Limb (tissue), 2 donors: ENCODE measurements around the gene MEX3D.
A peak's percentile ranks its signal among the peaks of the same experiment; 100 is the strongest.

Source experiments
- DNase-seq, 2 donors: peaks; one replicate each; pipeline ENCODE4 v3.0.0-alpha.2; 2016; ENCODE audit errors: extremely low spot score in 2 of 2

The MEX3D gene

GRCh38 chr19:1593501-1593772 lies 25.3 kb upstream of the MEX3D start:
- DNase-seq, result peak in 1 of 2 donors; percentile 36

DNA sequence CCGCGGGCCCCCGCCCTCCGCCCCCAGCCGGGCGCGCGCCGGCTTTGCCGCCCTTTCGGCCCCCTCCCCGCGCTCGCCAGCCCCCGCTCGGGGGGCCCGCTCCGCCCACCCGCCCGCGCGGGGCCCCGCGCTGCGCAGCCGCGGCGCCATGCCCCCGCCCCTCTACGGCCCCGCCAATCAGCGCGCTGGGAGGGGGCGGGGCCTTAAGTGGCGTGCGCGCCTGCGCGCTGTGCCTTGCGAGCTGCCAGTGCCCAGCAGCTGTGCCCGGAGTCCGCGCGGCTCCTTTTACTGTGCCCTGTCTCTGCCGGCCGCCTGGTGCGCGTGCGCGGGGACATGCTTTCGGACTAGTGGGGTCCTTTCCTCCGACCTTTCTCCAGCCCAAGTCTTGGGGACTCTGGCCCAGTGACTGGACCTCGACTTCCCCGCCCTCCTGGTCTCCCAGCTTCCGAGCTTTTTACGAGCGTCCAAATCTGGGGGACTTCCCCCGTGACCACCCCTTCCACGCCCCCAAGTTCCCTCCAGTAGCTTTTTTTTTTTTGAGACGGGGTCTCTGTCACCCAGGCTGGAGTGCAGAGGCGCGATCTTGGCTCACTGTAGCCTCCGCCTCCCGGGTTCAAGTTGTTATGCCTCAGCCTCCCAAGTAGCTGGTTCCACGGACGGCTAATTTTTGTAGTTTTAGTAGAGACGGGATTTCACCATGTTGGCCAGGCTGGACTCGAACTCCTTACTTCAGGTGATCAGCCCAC lies 24.8 kb upstream of the MEX3D start, which contains the start of gene MBD3:
Gene MBD3 (minus strand): TSS at position 111 of the 746 bp plus-strand sequence. CDS start 234 bp downstream, outside the sequence.
- DNase-seq, result peak; percentile 93 to 95

DNA sequence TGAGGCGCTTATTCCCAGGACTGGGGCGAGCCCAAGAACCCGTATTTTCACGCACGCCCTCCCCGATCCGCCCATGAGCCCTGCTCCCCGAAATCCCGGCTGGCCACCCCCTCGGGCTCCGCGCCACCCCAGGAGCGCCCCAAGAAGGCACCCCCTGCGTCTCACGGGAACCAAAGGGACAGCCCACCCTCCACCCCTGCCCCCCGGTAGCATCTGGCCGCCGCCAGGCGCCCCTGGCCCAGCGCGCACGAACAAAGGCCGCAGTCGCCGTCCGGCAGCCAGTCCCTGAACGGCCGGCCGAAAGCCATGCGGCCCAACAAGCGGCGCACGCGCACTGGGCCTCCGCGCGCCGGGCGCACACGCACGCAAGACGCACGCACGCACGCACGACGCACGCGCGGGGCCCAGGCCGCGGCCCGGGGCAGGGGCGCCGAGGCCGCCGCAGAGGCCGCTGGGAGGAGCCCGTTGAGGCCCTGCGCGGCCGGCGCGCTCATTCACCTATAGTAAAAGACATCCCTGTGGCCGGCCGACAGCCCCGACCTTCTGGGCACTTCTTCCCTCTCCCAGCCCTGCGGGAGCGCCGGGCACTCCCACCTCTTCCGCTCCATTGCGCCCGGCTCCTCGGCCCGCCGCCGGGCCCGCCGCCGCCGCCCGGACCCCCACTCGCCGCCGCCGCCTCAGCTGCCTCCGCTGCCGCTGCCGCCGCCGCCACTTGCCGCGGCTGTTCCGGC lies 24.1 kb upstream of the MEX3D start:
- DNase-seq, result peak; percentile 88 to 91

- peak in 1 of 2 donors; percentile 51 for DNase-seq
Measured at GRCh38 chr19:1591421-1592023, 23.4 kb upstream of the MEX3D start.

- DNase-seq, result peak in 1 of 2 donors; percentile 37
Measured at GRCh38 chr19:1590641-1591397, 22.7 kb upstream of the MEX3D start.

DNA sequence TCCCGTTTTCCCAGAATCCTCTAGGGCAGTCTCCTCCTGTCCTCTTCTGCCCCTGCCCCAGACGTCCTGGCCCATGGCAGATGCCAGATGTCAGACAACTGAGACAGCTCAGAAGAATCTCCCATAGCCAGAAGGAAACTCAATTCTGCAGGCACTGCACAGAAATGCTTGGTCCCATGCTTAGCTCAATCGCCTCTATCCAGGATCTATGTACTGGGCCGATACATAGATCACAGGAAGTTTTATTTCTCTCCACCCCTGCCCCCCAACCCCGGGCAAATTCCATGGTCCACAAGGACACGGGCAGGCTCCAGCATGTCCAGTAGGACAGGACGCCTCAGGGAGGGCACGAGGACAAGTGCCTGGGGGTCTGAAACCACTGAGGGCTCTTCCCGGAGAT lies 19.7 kb upstream of the MEX3D start:
- DNase-seq, result no peak

DNA sequence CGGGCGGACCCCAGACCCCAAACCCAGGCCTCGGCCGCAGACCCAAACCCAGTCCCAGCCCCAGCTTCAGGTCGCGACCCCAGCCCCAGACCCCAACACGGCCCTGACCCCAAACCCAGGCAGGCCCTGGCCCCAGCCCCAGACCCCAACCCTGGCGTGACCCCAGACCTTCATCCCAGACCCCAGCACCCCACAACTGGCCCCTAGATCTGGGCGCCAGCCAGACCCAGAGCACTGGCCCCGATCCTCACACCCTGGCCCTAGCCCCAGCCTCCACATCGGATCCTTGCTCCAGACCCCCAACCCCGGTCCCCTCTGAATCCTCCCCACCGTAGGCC lies 17.1 kb upstream of the MEX3D start:
- peak in 1 of 2 donors; percentile 24 for DNase-seq

GRCh38 chr19:1584500-1585242 lies 16.5 kb upstream of the MEX3D start:
- peak in 1 of 2 donors; percentile 27 for DNase-seq

- DNase-seq, result peak in 1 of 2 donors; percentile 26
Measured at GRCh38 chr19:1582201-1582600, 14.1 kb upstream of the MEX3D start.

- no peak for DNase-seq
Measured at GRCh38 chr19:1580957-1581356, 12.8 kb upstream of the MEX3D start.

DNA sequence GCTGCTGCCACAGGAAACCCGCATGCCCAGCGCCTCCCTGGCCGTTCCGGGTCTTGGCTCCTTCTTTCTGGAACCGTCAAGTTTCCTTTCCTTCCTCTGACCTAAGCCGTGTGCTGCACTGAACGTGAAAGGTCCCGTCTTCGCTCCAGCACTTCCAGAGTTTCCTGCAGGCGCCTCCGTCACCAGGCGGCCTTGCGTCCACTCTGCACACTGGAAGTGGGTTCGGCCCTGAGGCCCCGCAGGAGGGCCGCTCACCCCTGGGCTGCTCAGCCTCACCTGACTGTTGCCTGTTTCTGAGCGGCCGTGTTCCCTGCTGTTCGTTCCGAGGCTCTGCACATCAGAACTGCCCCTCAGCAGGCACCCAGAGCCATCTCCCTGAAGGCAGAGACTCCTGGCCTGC lies 12.3 kb upstream of the MEX3D start:
- no peak for DNase-seq

- DNase-seq, result no peak
Measured at GRCh38 chr19:1579222-1579621, 11.1 kb upstream of the MEX3D start.

GRCh38 chr19:1577929-1578618 lies 9.9 kb upstream of the MEX3D start:
- peak in 1 of 2 donors; percentile 28 for DNase-seq

- DNase-seq, result no peak
Measured at GRCh38 chr19:1577090-1577928, 9.2 kb upstream of the MEX3D start.

- peak in 1 of 2 donors; percentile 23 for DNase-seq
Measured at GRCh38 chr19:1576242-1577089, 8.3 kb upstream of the MEX3D start.

DNA sequence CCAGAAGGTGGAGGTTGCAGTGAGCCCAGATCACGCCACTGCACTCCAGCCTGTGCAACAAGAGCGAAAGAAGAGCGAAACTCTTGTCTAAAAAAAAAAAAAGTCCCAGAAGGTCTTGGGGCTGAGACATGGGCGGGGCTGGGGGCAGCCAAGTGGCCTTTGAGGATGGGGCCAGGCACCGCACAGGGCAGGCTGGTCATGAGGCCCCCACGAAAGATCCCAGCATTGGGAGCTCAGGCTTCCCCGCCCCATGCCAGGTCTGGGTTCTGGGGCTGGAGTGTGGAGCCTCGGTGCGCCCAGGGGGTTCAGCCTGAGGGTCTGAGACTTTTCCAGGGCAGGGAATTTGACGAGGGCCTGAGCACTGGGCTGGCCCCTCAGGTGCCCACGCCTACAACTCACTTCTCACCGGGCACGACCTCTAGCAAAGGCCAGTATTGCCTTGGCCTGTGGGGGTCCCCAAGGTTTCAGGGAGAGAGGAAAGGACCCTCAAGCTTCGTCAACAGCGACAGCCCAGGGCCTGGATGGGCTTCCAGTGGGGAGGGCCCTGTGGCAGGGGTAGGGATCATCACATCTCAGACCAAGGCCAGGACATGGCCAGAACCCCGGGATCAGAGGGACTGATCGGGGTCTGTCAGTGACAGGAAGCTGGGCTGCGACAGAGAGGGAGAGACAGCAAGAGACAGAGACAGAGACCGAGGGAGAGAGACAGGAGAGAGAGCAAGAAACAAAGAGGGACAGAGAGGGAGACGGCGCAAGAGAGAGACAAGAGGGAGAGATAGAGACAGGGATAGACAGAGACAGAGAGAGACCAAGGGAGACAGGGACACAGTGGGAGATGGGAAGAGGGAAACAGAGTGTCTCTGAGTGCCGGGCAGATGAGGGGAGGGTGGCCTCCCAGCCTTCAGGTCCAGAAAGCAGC lies 7.5 kb upstream of the MEX3D start:
- peak in 1 of 2 donors; percentile 23 for DNase-seq

DNA sequence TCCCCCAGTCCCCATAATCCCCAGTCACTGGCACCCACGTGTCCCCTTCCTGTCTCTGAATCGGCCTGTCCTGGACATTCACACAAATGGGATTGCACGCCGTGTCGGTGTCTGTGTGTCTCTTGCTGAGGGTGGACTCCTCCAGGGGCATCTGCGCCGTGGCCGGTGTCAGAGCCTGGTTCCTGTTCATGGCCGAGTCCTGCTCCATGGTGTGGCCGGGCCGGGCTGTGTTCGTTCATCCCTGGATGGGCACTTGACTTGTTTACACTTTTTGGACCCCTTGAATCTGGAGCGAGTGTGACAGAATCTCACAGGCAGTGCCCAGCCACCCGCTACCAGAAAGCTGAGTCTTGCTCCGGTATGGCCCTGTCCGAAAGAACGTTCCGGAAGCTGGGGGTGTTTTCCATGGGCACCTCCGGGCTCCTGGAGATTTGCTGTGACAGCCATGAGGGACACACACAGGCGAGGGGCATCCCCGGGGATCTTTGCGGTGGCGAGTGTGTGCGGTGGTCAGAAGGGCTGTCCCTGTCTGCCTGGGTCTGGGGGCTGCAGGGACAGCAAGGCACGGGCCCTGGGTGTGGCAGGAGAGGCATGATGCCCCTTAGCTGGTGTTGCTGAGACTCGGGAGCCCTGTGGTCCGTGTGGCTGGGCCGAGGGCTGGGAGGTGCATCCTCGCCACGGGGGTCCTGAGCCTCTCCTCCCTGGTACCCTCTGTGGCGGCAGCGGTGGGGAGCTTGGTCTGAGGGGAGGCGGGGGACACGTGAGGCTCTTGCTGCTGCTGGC lies 6.4 kb upstream of the MEX3D start:
- DNase-seq, result no peak
